ENCODE data around the gene OASL. TPM values are rescaled to one million over a fixed set of nuclear protein-coding genes. Genes with fewer than 3 reads are reported as not detected.
"Not testable (repeated sequence)": the region's sequence is repeated elsewhere in the genome, so short reads cannot be mapped to it uniquely, and the experiment has no call there.

OASL gene
- 10 to 100 TPM; 29.2 to 33.5 TPM for total RNA-seq

- Mint-ChIP-seq H3K9me3 (ENCODE audit: insufficient read depth) (no peaks in the 10 kb centered on the region), H3K27ac (peak within 1 kb of the TSS; percentile 98), H3K4me3 (peak within 1 kb of the TSS; percentile 98), H3K4me1 (ENCODE audit: low read depth) (peaks cover 50% of the 10 kb centered on the region), H3K27me3 (ENCODE audit: low read depth) (peaks cover 12% of the 10 kb centered on the region), H3K36me3 (ENCODE audit: low read depth) (peaks cover 34% of the 10 kb centered on the region)
- ChIA-PET POLR2A (interaction anchor here (0.6 to 2.0 kb wide), 12 partner anchors 9 to 765 kb away, joined by 3 to 9 read pairs (median 4); partner anchors contain the start of genes C12orf43 and RNU4-1), CTCF (interaction anchor here (0.6 to 7.7 kb wide), 5 partner anchors 21 to 67 kb away, joined by 3 to 70 read pairs (median 3); no protein-coding TSS in a partner anchor)
- DNase-seq (peak; percentile 75), ATAC-seq (peak; percentile 84)
Measured at GRCh38 chr12:121038861-121039668, at the start of gene OASL. OASL (minus strand) TSS chr12:121039246; CDS start chr12:121038971, 275 bp downstream.

- Mint-ChIP-seq H3K27ac (peak overlapping the region; percentile 79), H3K4me1 (ENCODE audit: low read depth) (peaks cover 55% of the 10 kb centered on the region), H3K27me3 (ENCODE audit: low read depth) (peaks cover 5% of the 10 kb centered on the region), H3K4me3 (no peak overlapping the region), H3K36me3 (ENCODE audit: low read depth) (peaks cover 7% of the 10 kb centered on the region), H3K9me3 (ENCODE audit: insufficient read depth) (no peaks in the 10 kb centered on the region)
- POLR2A ChIA-PET: no interaction called here
- CTCF ChIA-PET: interaction anchor here (0.9 to 1.2 kb wide), 2 partner anchors 29 to 83 kb away, joined by 3 read pairs; no protein-coding TSS in a partner anchor
- DNase-seq (no peak), ATAC-seq (no peak)
Measured at GRCh38 chr12:121088195-121088585, 49.1 kb upstream of the OASL start.

- Mint-ChIP-seq H3K9me3 (ENCODE audit: insufficient read depth) (no peaks in the 10 kb centered on the region), H3K4me1 (ENCODE audit: low read depth) (peaks cover 50% of the 10 kb centered on the region), H3K4me3 (no peak overlapping the region), H3K36me3 (ENCODE audit: low read depth) (peaks cover 3% of the 10 kb centered on the region), H3K27ac (peak overlapping the region; percentile 79), H3K27me3 (ENCODE audit: low read depth) (peaks cover 7% of the 10 kb centered on the region)
- ChIA-PET POLR2A (no interaction called here), CTCF (interaction anchor here (0.9 kb wide), 1 partner anchor 28 kb away, joined by 3 read pairs; no protein-coding TSS in a partner anchor)
- ATAC-seq (peak; percentile 26), DNase-seq (no peak)
Measured at GRCh38 chr12:121087467-121088194, 48.6 kb upstream of the OASL start.

- POLR2A ChIA-PET: no interaction called here
- Mint-ChIP-seq H3K4me1 (ENCODE audit: low read depth) (peaks cover 42% of the 10 kb centered on the region), H3K27ac (peak overlapping the region; percentile 60), H3K4me3 (no peak overlapping the region), H3K9me3 (ENCODE audit: insufficient read depth) (no peaks in the 10 kb centered on the region), H3K36me3 (ENCODE audit: low read depth) (no peaks in the 10 kb centered on the region), H3K27me3 (ENCODE audit: low read depth) (peaks cover 10% of the 10 kb centered on the region)
- DNase-seq (no peak), ATAC-seq (no peak)
- CTCF ChIA-PET: interaction anchor here (1.2 to 2.5 kb wide), 2 partner anchors 9 to 27 kb away, joined by 4 to 7 read pairs; no protein-coding TSS in a partner anchor
Measured at GRCh38 chr12:121086781-121087295, 47.8 kb upstream of the OASL start.

GRCh38 chr12:121085506-121086353, 46.7 kb upstream of the OASL start:
- H3K4me3 Mint-ChIP-seq: no peak overlapping the region
- H3K27me3 Mint-ChIP-seq (ENCODE audit: low read depth): peaks cover 12% of the 10 kb centered on the region
- no peaks in the 10 kb centered on the region for H3K9me3 Mint-ChIP-seq (ENCODE audit: insufficient read depth)
- CTCF ChIA-PET: interaction anchor here (1.2 to 2.5 kb wide), 2 partner anchors 11 to 25 kb away, joined by 4 to 7 read pairs; no protein-coding TSS in a partner anchor
- H3K36me3 Mint-ChIP-seq (ENCODE audit: low read depth): no peaks in the 10 kb centered on the region
- POLR2A ChIA-PET: interaction anchor here (0.6 kb wide), 1 partner anchor 551 kb away, joined by 3 read pairs; a partner anchor contains a TSS
- H3K4me1 Mint-ChIP-seq (ENCODE audit: low read depth): peaks cover 31% of the 10 kb centered on the region
- no peak overlapping the region for H3K27ac Mint-ChIP-seq
- DNase-seq (no peak), ATAC-seq (no peak)

- CTCF ChIA-PET: interaction anchor here (2.5 kb wide), 1 partner anchor 25 kb away, joined by 7 read pairs; no protein-coding TSS in a partner anchor
- peaks cover 29% of the 10 kb centered on the region for H3K4me1 Mint-ChIP-seq (ENCODE audit: low read depth)
- no peaks in the 10 kb centered on the region for H3K36me3 Mint-ChIP-seq (ENCODE audit: low read depth)
- ATAC-seq (no peak), DNase-seq (no peak)
- H3K9me3 Mint-ChIP-seq (ENCODE audit: insufficient read depth): no peaks in the 10 kb centered on the region
- H3K27ac Mint-ChIP-seq: no peak overlapping the region
- peaks cover 12% of the 10 kb centered on the region for H3K27me3 Mint-ChIP-seq (ENCODE audit: low read depth)
- H3K4me3 Mint-ChIP-seq: no peak overlapping the region
- POLR2A ChIA-PET: no interaction called here
Measured at GRCh38 chr12:121085069-121085468, 46.0 kb upstream of the OASL start.

- H3K27ac Mint-ChIP-seq: no peak overlapping the region
- ATAC-seq (no peak), DNase-seq (no peak)
- peaks cover 23% of the 10 kb centered on the region for H3K4me1 Mint-ChIP-seq (ENCODE audit: low read depth)
- no peaks in the 10 kb centered on the region for H3K36me3 Mint-ChIP-seq (ENCODE audit: low read depth)
- H3K4me3 Mint-ChIP-seq: no peak overlapping the region
- H3K27me3 Mint-ChIP-seq (ENCODE audit: low read depth): peaks cover 12% of the 10 kb centered on the region
- ChIA-PET CTCF (interaction anchor here (2.5 kb wide), 1 partner anchor 24 kb away, joined by 7 read pairs; no protein-coding TSS in a partner anchor), POLR2A (no interaction called here)
- H3K9me3 Mint-ChIP-seq (ENCODE audit: insufficient read depth): no peaks in the 10 kb centered on the region
Measured at GRCh38 chr12:121084229-121084628, 45.2 kb upstream of the OASL start.

- ChIA-PET POLR2A (interaction anchor here (0.7 kb wide), 1 partner anchor 170 kb away, joined by 3 read pairs; no protein-coding TSS in a partner anchor), CTCF (interaction anchor here (1.2 kb wide), 1 partner anchor 15 kb away, joined by 3 read pairs; no protein-coding TSS in a partner anchor)
- H3K27ac Mint-ChIP-seq: no peak overlapping the region
- DNase-seq: no peak
- no peaks in the 10 kb centered on the region for H3K36me3 Mint-ChIP-seq (ENCODE audit: low read depth)
- H3K4me3 Mint-ChIP-seq: no peak overlapping the region
- no peaks in the 10 kb centered on the region for H3K4me1 Mint-ChIP-seq (ENCODE audit: low read depth)
- peaks cover 12% of the 10 kb centered on the region for H3K27me3 Mint-ChIP-seq (ENCODE audit: low read depth)
- no peaks in the 10 kb centered on the region for H3K9me3 Mint-ChIP-seq (ENCODE audit: insufficient read depth)
- ATAC-seq: no peak
Measured at GRCh38 chr12:121080909-121081308, 41.9 kb upstream of the OASL start.

GRCh38 chr12:121079736-121080272, 40.8 kb upstream of the OASL start:
- ChIA-PET POLR2A (no interaction called here), CTCF (interaction anchor here (0.7 to 1.2 kb wide), 3 partner anchors 14 to 649 kb away, joined by 3 read pairs; no protein-coding TSS in a partner anchor)
- no peak overlapping the region for H3K27ac Mint-ChIP-seq
- no peak overlapping the region for H3K4me3 Mint-ChIP-seq
- H3K9me3 Mint-ChIP-seq (ENCODE audit: insufficient read depth): no peaks in the 10 kb centered on the region
- H3K36me3 Mint-ChIP-seq (ENCODE audit: low read depth): no peaks in the 10 kb centered on the region
- DNase-seq (no peak), ATAC-seq (peak; percentile 23)
- no peaks in the 10 kb centered on the region for H3K4me1 Mint-ChIP-seq (ENCODE audit: low read depth)
- H3K27me3 Mint-ChIP-seq (ENCODE audit: low read depth): peaks cover 12% of the 10 kb centered on the region

- H3K4me3 Mint-ChIP-seq; H3K27me3 Mint-ChIP-seq (ENCODE audit: low read depth); H3K36me3 Mint-ChIP-seq (ENCODE audit: low read depth); ATAC-seq; DNase-seq; POLR2A ChIA-PET; H3K4me1 Mint-ChIP-seq (ENCODE audit: low read depth); H3K27ac Mint-ChIP-seq; H3K9me3 Mint-ChIP-seq (ENCODE audit: insufficient read depth): not testable (repeated sequence)
- CTCF ChIA-PET: interaction anchor here (0.9 to 1.4 kb wide), 3 partner anchors 15 to 37 kb away, joined by 4 to 9 read pairs (median 4); no protein-coding TSS in a partner anchor
Measured at GRCh38 chr12:121077440-121077839, 38.4 kb upstream of the OASL start.

Measured in activated CD8-positive, alpha-beta T cell treated with anti-CD3 and anti-CD28 coated beads, Interleukin-2, amount 10 ng/mL, durations not matched to agents 7 days and 5 days (primary cell).